Measurements from ENCODE around the gene MT1H. TPM values are rescaled to one million over a fixed set of nuclear protein-coding genes. Genes with fewer than 3 reads are reported as not detected.
"Not testable (repeated sequence)": the region's sequence is repeated elsewhere in the genome, so short reads cannot be mapped to it uniquely, and the experiment has no call there.

Gene MT1H
- total and polyA plus RNA-seq, 2 donors (not counting 1 experiment from before 2014, with no cell fraction given), result not detected

DNA sequence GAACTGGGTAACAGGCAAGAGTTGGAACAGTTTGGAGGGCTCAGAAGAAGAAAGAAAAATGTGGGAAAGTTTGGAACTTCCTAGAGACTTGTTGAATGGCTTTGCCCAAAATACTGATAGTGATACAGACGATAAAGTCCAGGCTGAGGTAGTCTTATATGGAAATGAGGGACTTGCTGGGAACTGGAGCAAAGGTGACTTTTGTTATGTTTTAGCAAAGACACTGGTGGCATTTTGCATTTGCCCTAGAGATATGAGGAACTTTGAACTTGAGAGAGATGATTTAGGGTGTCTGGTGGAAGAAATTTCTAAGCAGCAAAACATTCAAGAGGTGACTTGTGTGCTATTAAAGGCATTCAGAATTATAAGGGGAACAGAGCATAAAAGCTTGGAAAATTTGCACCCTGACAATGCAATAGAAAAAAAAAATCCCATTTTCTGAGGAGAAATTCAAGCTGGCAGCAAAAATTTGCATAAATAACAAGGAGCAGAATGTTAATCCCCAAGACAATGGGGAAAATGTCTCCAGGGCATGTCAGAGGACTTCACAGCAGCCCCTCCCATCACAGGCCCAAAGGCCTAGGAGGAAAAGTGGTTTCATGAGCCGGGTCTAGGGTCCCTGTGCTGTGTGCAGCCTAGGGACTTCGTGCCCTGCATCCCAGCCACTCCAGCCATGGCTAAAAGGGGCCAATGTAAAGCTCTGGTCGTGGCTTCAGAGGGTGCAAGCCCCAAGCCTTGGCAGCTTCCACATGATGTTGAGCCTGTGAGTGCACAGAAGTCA, 47.8 kb upstream of the MT1H start:
- H3K9me3 ChIP-seq (ENCODE audit: control extremely low read depth in 1 of 3, control insufficient read depth in 2 of 3, insufficient read depth in 1 of 3, low read length in 2 of 3); H3K4me3 Mint-ChIP-seq; H3K9ac ChIP-seq (ENCODE audit: low read length); DNase-seq; H3K79me2 ChIP-seq (ENCODE audit: control insufficient read depth, insufficient read depth, low read length); H3K4me2 ChIP-seq (replicated peaks; ENCODE audit: low read depth, low read length, poor library complexity, severe bottlenecking); H3K9me3 Mint-ChIP-seq (ENCODE audit: insufficient read depth); H2AFZ ChIP-seq (ENCODE audit: insufficient read depth, low read depth, low read length, poor library complexity, severe bottlenecking); ATAC-seq (ENCODE audit: low read depth); POLR2A ChIA-PET; H3K27ac Mint-ChIP-seq; H3K27ac ChIP-seq (ENCODE audit: low read length in 2 of 2); intact Hi-C loops (cut with micrococcal nuclease); H3K36me3 ChIP-seq (replicated peaks in 1 of 2; ENCODE audit: control extremely low read depth in 1 of 2, control insufficient read depth in 1 of 2, extremely low read depth in 1 of 2, insufficient read depth in 2 of 2, low read length in 1 of 2); H4K20me1 ChIP-seq (ENCODE audit: control insufficient read depth, insufficient read depth, low read length, poor library complexity, severe bottlenecking); CTCF ChIA-PET; H3K4me3 ChIP-seq (ENCODE audit: control extremely low read depth in 1 of 5, extremely low read depth in 1 of 5, insufficient read depth in 1 of 5, low read depth in 2 of 5, low read length in 4 of 5): not testable (repeated sequence)
- 79% methylated on average over 4 of the region's 4 CpGs for WGBS (ENCODE audit: insufficient coverage)
- Histone ChIP-seq H3K4me1 (ENCODE audit: control insufficient read depth in 2 of 2, insufficient read depth in 2 of 2, low read length in 2 of 2) (peaks cover 22 to 23% of the 10 kb centered on the region in 2 donors), H3K27me3 (replicated peaks in 1 of 4; ENCODE audit: control extremely low read depth in 1 of 4, control insufficient read depth in 3 of 4, insufficient read depth in 4 of 4, low read length in 3 of 4) (peaks cover 0 to 47% (median 31%) of the 10 kb centered on the region in 4 experiments)
- Mint-ChIP-seq H3K4me1 (peaks cover 20% of the 10 kb centered on the region), H3K27me3 (peaks cover 55% of the 10 kb centered on the region)

DNA sequence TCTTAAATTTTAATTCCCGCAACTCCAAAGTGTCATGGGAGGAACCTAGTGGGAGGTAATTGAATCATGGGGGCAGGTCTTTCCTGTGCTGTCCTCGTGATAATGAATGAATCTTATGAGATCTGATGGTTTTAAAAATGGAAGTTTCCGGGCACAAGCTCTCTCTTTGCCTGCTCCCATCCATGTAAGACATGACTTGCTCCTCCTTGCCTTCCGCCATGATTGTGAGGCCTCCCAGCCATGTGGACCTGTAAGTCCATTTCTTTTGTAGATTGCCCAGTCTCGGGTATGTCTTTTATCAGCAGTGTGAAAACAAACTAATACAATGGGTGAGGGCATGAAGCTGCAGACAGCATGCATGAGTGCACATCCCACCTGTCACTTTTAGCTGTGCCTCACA, 46.4 kb upstream of the MT1H start:
- H3K27ac ChIP-seq (ENCODE audit: low read length in 2 of 2); H3K9me3 ChIP-seq (ENCODE audit: control extremely low read depth in 1 of 3, control insufficient read depth in 2 of 3, insufficient read depth in 1 of 3, low read length in 2 of 3); H3K36me3 ChIP-seq (replicated peaks in 1 of 2; ENCODE audit: control extremely low read depth in 1 of 2, control insufficient read depth in 1 of 2, extremely low read depth in 1 of 2, insufficient read depth in 2 of 2, low read length in 1 of 2); H3K9ac ChIP-seq (ENCODE audit: low read length); H3K4me3 ChIP-seq (ENCODE audit: control extremely low read depth in 1 of 5, extremely low read depth in 1 of 5, insufficient read depth in 1 of 5, low read depth in 2 of 5, low read length in 4 of 5); intact Hi-C loops (cut with micrococcal nuclease); H2AFZ ChIP-seq (ENCODE audit: insufficient read depth, low read depth, low read length, poor library complexity, severe bottlenecking); H4K20me1 ChIP-seq (ENCODE audit: control insufficient read depth, insufficient read depth, low read length, poor library complexity, severe bottlenecking); H3K4me2 ChIP-seq (replicated peaks; ENCODE audit: low read depth, low read length, poor library complexity, severe bottlenecking); H3K27ac Mint-ChIP-seq; ATAC-seq (ENCODE audit: low read depth); DNase-seq; H3K9me3 Mint-ChIP-seq (ENCODE audit: insufficient read depth); POLR2A ChIA-PET; H3K4me3 Mint-ChIP-seq; H3K79me2 ChIP-seq (ENCODE audit: control insufficient read depth, insufficient read depth, low read length): not testable (repeated sequence)
- 91% methylated on average over 5 of the region's 5 CpGs for WGBS (ENCODE audit: insufficient coverage)
- CTCF ChIA-PET, result interaction anchor here (0.9 to 1.7 kb wide), 4 partner anchors 11 to 22 kb away, joined by 3 to 5 read pairs (median 4); partner anchors contain the start of gene MT1A
- H3K27me3 Mint-ChIP-seq, result peaks cover 48% of the 10 kb centered on the region
- H3K27me3 ChIP-seq (replicated peaks in 1 of 4; ENCODE audit: control extremely low read depth in 1 of 4, control insufficient read depth in 3 of 4, insufficient read depth in 4 of 4, low read length in 3 of 4), result peaks cover 0 to 39% (median 24%) of the 10 kb centered on the region in 4 experiments
- peaks cover 13% of the 10 kb centered on the region for H3K4me1 Mint-ChIP-seq
- peaks cover 14% of the 10 kb centered on the region in 2 donors for H3K4me1 ChIP-seq (ENCODE audit: control insufficient read depth in 2 of 2, insufficient read depth in 2 of 2, low read length in 2 of 2)

Data from B cell (primary cell).